HG03139 (cell line): ENCODE data around the gene ANKMY1.

Experiments used
- ATAC-seq: cut with Tn5 transposase; IDR thresholded peaks from one replicate; pipeline ENCODE4 v1.9.1; 2021; ENCODE audit not compliant: unreplicated experiment

ANKMY1 gene

DNA sequence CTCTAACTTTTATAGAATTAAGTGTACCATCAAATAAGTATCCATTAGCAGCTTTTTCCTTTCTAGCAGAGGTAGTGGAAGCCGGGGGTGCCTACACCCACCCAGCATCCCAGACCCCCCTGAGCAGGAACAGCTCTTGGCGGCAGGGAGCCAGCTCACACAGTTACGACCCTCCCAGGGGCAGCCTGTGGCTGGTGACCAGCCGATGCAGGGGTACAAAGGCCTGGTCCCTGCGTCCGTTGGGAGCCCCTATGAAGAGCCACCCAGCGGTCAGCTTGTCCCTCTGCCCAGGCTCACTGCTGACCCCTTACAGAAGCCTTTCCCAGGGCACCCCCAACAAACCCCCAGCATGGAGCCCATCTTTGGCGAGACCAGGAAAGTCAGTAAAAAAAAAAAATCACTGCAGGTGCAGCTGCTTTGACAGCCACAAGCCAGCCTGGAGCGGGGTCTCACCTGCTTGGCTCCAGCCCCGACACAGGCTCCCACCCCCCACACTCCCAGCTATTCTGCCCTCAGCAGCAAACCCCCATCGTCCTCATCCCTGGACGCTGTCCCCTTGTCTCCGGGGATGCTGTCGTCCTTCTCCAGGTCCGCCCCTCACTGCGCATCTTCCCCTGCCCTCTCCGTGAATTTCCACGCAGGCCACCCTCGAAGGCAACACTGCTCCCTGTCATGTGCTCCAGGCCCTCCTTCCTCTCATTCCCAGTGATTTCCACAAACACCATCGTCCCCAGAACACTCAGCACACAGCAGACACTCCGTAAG, 79.3 kb downstream of the ANKMY1 start:
- no peak for ATAC-seq

DNA sequence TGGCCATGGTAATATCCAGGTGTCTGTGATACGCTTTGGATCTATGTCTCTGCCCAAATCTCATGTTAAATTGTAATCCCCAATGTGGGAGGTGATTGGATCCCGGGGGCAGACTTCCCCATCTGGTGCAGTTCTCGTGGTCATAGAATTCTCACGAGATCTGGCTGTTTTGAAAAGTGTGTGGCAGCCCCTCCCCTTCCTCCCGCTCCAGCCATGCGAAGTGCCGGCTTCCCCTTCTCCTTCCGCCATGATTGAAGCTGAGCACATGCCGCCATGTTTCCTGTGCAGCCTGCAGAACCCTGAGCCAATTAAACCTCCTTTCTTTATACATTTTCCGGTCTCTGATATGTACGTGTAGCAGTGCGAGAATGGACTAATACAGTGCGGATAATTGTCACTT, 79.9 kb downstream of the ANKMY1 start:
- no peak for ATAC-seq

DNA sequence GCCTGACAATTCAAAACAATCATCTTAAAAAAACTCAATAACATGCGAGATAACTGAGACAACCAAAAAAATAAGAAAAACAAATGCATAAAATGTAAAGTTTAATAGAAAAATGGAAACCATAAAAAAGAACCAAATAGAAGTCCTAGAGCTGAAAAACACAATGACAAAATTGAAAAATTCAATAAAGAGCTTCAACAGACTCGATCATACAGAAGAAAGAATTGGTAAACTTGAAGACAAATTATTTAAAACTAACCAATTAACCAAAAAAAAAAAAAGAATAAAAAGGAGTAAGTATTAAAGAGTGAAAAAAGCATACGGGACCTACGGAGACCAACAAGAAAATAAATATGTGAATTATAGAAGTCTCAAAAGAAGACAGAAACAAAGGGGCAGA, 84.6 kb downstream of the ANKMY1 start:
- ATAC-seq = no peak

DNA sequence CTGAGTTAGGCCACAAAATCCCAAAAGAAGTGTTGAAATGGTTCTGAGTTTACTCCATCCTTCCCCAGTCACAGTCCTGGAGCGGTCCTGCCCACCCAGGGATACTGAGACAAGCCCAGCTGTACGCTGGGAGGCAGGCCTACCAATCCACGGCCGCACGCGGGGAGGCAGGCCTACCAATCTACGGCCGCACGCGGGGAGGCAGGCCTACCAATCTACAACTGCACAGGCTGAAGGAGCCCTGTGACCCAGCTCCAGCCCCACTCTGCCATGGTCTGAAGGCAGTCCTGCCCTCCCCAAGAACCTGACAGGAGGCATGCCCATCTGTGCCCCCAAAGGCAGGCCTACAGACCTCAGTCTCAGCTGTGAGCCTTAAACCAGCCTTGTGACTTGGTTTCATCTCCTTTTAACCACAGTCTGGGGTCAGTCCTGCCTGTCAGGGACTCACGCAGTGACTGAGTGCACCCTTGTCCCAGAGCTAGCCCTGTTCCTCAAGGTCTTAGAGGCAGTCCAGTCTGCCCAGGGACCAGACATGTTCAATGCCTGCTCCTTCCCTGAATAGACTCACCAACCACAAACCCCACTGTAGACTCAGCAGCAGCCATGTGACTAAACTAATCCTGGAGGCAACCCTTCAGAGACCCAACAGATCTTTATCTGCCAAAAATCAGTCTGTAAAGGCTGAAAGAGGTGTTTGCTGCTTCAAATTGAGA, 85.6 kb downstream of the ANKMY1 start:
- no peak for ATAC-seq

DNA sequence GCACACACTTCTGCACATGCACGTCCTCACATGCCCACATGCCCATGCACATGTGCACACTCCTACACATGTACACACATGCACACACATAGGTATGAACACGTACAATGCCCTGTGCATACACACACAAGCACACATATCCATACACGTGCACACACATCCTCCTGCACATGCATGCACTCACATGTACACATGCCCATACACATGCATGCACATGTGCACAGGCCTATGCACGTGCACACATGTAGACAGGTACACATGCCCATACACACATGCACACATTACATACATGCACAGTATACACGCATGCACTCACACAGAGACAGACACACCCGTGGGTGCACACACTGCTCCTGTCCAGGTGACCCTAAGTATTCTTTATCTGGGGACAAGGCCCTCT, 88.0 kb downstream of the ANKMY1 start:
- ATAC-seq = no peak

DNA sequence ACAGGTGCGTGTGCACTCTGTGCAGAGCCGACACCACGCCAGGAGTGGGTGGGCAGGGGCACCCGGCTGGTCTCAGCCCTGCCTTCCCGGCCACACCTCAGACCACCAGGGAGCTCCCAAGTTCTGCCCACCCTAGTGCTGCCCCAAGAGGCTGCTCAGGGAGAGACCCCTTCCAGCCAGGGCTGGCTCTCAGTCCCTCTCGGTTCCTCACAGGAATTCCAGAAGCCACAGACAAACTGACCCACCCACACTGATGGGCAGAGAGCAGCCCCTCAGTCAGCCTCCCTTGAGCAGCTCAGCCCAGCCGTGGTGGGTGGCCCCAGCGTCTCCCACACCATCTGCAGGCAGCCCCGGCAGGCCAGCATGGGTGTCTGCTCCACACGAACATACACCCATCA, 88.5 kb downstream of the ANKMY1 start:
- ATAC-seq = no peak

DNA sequence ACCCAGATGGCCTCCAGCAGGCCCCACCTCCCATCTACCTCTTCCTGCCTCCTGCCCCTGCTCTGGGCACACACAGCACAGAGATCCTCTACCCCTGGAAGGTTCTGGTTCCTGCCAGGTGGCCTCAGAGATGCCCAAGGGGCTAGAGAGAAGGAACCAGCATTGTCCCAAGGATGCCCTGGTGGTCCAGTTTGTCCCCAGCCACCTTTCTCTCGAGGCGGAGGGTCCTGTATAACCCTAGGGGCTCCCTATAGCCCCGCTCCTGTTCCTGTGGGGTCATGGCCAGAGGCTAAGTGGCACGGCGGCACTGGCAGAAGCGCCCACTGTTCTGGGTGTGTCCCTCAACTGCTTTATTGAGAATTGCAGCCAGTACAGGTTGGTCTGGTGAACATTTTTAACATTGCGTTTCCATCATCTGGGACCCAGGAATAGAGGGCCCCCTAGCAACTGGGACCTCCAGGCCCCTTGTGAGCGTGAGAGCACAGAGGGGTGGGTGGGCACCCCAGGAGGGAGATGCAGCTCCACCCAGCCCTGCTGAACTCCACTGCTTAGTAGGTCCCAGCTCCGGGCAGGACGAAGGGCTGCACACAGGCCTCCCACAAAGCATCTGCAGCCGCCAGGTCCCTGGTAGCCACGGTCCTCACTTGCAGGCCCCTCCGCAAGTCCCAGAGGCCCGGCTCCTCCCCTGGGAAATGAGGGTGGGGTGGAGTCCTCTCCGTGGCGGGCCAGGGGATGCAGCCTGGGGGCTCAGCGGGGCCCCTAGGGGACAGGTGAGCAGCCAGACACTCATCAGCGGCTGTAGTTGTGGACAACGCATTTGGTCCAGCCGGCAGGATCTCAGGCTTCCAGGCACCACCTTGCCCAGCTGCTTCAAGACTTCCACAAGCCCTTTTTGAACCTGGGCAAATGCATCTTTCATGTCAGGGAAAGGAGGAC, 89.2 kb downstream of the ANKMY1 start:
- no peak for ATAC-seq

DNA sequence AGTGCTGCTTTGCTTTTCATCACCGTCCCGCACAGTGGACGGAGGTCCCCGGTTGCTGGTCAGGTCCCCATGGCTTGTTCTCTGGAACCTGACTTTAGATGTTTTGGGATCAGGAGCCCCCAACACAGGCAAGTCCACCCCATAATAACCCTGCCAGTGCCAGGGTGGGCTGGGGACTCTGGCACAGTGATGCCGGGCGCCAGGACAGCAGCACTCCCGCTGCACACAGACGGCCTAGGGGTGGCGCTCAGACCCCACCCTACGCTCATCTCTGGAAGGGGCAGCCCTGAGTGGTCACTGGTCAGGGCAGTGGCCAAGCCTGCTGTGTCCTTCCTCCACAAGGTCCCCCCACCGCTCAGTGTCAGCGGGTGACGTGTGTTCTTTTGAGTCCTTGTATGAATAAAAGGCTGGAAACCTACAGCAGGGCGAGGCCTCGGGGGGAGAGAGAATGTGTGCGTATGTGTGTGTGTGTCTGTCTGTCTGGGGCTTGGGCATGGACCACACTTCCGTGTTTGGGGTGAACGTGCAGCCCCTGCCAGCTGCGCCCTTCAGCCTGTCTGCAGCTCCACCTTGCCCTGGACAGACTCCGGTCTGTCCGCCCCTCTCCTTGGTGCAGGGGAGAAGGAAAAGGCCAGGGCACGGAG, 90.0 kb downstream of the ANKMY1 start:
- no peak for ATAC-seq

DNA sequence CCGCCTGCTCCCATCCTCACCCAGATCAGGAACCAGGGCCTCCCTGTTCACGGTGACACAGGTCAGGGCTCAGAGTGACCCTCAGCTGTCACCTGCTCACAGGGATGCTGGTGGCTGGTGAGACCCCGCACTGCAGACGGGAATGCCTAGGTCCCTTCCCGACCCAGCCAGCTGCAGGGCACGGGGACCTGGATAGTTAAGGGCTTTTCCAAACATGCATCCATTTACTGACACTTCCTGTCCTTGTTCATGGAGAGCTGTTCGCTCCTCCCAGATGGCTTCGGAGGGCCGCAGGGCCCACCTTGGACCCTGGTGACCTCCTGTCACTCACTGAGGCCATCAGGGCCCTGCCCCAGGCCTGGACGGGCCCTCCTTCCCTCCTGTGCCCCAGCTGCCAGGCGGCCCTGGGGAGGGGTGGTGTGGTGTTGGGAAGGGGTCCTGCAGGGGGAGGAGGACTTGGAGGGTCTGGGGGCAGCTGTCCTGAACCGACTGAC, 90.6 kb downstream of the ANKMY1 start:
- ATAC-seq = no peak

DNA sequence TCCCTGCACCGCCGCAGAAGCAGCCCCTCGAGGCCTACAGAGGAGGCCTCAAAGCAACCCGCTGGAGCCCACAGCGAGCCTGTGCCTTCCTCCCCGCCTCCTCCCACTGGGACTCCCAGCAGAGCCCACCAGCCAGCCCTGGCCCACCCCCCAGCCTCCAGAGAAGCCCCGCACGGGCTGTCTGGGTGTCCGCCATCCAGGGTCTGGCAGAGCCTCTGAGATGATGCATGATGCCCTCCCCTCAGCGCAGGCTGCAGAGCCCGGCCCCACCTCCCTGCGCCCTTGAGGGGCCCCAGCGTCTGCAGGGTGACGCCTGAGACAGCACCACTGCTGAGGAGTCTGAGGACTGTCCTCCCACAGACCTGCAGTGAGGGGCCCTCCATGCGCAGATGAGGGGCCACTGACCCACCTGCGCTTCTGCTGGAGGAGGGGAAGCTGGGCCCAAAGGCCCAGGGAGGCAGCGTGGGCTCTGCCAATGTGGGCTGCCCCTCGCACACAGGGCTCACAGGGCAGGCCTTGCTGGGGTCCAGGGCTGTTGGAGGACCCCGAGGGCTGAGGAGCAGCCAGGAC, 91.1 kb downstream of the ANKMY1 start:
- no peak for ATAC-seq

DNA sequence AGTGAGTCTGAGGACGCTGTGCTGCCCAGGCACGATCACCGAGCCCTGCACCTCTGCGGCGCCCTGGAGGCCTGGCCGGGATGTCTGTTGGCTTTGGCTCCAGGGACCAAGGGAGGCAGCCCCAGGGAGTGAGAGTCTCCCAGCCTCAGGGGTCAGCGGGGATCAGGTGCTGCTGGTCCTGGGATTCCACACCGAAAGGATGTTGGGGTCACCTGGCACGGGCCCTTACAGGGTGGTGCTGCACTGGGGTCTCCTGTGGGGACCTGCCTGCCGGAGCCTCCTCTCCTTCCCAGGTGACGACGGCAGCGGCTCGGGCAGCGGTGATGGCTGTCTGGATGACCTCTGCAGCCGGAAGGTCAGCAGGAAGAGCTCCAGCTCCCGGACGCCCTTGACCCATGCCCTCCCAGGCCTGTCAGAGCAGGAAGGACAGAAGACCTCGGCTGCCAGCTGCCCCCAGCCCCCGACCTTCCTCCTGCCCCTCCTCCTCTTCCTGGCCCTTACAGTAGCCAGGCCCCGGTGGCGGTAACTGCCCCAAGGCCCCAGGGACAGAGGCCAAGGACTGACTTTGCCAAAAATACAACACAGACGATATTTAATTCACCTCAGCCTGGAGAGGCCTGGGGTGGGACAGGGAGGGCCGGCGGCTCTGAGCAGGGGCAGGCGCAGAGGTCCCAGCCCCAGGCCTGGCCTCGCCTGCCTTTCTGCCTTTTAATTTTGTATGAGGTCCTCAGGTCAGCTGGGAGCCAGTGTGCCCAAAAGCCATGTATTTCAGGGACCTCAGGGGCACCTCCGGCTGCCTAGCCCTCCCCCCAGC, 91.8 kb downstream of the ANKMY1 start:
- no peak for ATAC-seq

DNA sequence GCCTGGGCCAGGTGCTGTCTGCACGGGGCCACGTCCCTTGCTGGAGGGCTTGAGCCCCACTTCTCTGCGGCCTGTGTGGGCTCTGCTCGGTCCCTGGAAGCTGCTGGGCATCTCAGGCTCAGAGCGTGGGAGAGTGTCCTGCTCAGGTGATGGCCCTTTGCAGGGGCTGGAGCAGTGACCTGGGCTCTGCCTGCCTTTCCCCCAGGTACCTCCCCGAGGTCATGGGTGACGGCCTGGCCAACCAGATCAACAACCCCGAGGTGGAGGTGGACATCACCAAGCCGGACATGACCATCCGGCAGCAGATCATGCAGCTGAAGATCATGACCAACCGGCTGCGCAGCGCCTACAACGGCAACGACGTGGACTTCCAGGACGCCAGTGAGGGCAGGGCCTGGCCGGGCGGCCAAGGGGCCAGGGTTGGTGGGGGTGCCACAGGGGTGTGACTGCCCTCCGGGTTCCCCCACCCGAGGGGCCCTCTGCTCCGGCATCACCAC, 92.5 kb downstream of the ANKMY1 start:
- no peak for ATAC-seq

DNA sequence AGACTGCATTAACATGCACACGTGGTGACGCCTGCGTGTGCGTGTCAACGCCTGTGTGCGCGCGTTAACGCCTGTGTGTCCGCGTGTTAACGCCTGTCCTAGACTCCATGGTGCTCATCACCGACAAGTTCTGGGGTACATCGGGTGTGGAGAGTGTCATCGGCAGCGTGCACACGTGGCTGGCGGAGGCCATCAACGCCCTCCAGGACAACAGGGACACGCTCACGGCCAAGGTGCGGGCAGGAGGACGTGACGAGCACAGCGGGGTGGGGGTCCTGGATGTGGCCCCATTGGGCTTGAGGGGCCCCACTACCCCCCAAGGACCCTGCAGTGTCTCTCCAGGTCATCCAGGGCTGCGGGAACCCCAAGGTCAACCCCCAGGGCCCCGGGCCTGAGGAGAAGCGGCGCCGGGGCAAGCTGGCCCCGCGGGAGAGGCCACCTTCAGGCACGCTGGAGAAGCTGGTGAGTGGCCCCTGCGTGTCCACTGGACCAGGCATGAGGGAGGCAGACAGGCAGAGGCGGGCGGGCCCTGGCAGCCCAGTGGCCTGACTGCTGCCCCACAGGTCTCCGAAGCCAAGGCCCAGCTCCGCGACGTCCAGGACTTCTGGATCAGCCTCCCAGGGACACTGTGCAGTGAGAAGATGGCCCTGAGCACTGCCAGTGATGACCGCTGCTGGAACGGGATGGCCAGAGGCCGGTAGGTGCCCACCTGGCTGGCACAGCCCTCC, 93.1 kb downstream of the ANKMY1 start:
- no peak for ATAC-seq

DNA sequence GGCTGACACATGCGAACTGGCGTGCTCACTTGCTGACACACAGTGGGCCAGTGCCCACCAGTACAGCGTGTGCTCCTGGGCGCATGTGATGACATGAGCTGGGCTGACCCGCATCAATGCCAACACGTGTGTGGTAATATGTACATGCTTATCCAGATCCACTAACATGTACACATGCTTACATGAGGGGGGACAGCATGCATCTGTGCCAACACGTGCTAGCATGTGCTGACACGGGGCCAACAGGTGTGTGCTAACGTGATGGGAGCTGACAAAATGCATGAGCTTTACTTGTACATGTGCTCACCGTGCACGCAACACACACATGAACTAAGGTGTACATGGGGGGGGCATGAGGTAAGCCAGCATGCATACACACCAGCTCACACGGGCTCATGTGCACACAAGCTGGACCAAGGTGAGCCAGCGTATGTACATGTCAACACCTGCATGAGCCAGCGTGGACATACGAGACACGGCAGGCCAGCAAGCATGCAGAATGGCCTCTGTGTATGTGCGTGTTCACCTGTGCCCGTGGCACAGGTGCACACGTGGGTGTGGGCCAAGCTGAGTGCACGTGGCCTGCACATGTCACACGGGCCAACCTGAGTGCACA, 93.8 kb downstream of the ANKMY1 start:
- no peak for ATAC-seq

DNA sequence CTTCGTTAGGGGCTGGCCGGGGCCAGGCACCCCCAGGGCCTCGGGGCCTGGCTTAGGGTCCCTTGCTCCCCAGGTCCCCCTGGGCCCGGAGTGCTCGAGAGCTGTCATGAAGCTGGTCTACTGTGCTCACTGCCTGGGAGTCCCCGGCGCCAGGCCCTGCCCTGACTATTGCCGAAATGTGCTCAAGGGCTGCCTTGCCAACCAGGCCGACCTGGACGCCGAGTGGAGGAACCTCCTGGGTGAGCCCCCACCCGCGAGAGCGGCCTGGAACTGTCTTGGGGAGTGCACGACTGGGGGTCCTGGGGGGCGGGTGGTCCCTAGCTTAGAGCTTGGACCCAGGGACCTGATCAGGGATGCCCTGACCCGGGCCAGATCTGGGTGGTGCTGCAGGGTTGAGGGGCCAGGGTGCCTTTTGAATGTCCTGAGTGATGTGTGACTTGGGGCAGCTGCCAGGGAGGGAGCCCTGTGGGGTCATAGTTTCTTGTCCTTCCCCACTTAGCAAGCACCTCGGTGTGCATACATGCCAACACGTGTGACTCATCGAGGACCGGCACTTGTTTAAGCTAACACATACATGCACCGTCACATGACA, 94.4 kb downstream of the ANKMY1 start:
- no peak for ATAC-seq

DNA sequence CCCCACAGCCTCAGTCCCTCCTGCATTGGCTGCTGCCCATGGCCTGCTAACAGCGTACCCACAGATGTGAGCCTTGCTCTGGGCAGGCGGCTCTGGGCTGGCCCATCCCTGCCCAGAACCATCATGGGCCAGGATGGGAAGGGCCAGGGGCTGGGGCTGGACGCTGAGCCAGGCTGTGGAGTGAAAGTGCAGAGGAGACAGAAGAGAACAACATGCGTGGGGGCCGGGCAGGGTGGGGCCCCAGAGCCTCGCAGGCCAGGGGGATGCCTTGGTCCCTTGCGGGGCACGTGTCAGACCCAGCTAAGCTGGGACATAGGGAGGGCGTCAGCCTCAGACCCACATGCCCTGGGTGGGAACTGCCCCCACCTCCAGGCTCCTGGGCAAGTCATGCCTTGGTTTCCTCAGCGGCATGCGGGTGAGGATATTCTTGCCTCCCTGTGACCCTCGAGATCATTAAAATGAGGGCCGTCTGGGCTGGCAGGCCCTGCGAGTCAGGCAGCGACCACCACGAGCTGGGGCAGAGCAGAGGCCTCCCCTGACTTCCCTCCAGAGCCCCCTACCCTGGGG, 95.0 kb downstream of the ANKMY1 start:
- ATAC-seq = no peak

DNA sequence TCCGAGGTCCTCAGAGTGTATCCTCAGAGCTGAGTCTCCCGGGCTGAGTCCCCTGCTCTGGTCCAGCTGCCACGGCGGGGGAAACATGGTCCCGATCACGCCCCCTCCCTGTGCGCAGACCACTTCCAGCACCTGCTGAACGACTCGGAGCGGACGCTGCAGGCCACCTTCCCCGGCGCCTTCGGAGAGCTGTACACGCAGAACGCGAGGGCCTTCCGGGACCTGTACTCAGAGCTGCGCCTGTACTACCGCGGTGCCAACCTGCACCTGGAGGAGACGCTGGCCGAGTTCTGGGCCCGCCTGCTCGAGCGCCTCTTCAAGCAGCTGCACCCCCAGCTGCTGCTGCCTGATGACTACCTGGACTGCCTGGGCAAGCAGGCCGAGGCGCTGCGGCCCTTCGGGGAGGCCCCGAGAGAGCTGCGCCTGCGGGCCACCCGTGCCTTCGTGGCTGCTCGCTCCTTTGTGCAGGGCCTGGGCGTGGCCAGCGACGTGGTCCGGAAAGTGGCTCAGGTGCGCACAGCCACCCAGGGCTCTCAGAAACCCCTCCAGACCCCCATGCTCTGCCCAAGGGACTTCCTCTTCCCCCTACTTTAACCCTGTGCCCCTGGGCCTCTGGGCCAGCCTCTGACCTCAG, 95.6 kb downstream of the ANKMY1 start:
- no peak for ATAC-seq
